ENCODE results near the gene CALHM2. TPM values are rescaled to one million over a fixed set of nuclear protein-coding genes. Genes with fewer than 3 reads are reported as not detected.

CALHM2 gene
- total and polyA plus RNA-seq, 9 donors: 42.1 to 105 (median 55.3) TPM

- no peaks in the 10 kb centered on the region for H3K36me3 ChIP-seq
- no peak overlapping the region for H3K27ac ChIP-seq
- intact Hi-C loops (cut with DNase I): no loop called here
- WGBS, 3 donors: 0% methylated on average over 8 of the region's 8 CpGs
- H3K4me1 ChIP-seq (ENCODE audit: insufficient read depth): peaks cover 13% of the 10 kb centered on the region
- no peak for DNase-seq
- H3K9me3 ChIP-seq: no peaks in the 10 kb centered on the region
- H3K4me3 ChIP-seq: peak overlapping the region; percentile 89
- H3K27me3 ChIP-seq: no peaks in the 10 kb centered on the region
- TF ChIP-seq POLR2A (IDR thresholded peaks at IDR 0.05) (no peak), EP300 (IDR thresholded peaks at IDR 0.05) (no peak), CTCF (IDR thresholded peaks at IDR 0.05) (no peak)
These were observed 55.4 kb downstream of the CALHM2 start for GRCh38 chr10:103396789-103397087.

Other genes starting within 250 kb of the CALHM2 start
- gene RPEL1, start 206.5 kb downstream of the CALHM2 start, total RNA-seq: not detected
- not detected for gene RPEL1, start 206.5 kb downstream of the CALHM2 start, polyA plus RNA-seq
- gene INA, start 175.2 kb downstream of the CALHM2 start, total RNA-seq: under 1 TPM in 1 of 7 donors, not detected in 6; 0.05 TPM
- under 1 TPM; 0.05 to 0.23 TPM for gene INA, start 175.2 kb downstream of the CALHM2 start, polyA plus RNA-seq
- 10 to 100 TPM in 3 of 7 donors, 1 to 10 TPM in 4; 7.7 to 13.7 (median 10.0) TPM for gene PCGF6, start 101.2 kb downstream of the CALHM2 start, total RNA-seq
- gene PCGF6, start 101.2 kb downstream of the CALHM2 start, polyA plus RNA-seq: 1 to 10 TPM; 5.6 to 8.9 TPM
- gene TAF5, start 84.4 kb downstream of the CALHM2 start, total RNA-seq: 1 to 10 TPM; 3.9 to 6.6 (median 4.3) TPM
- 1 to 10 TPM; 2.5 to 3.9 TPM for gene TAF5, start 84.4 kb downstream of the CALHM2 start, polyA plus RNA-seq
- gene ATP5MK, start 55.9 kb downstream of the CALHM2 start, total RNA-seq: 100 to 1,000 TPM; 133 to 224 (median 171) TPM
- 100 to 1,000 TPM; 344 to 386 TPM for gene ATP5MK, start 55.9 kb downstream of the CALHM2 start, polyA plus RNA-seq
- 10 to 100 TPM; 12.8 to 40.8 (median 28.8) TPM for gene PDCD11, start 55.7 kb downstream of the CALHM2 start, total RNA-seq
- 10 to 100 TPM in 1 of 2 donors, 1 to 10 TPM in 1; 9.7 to 16.7 TPM for gene PDCD11, start 55.7 kb downstream of the CALHM2 start, polyA plus RNA-seq
- not detected for gene CALHM1, start 6.5 kb upstream of the CALHM2 start, total RNA-seq
- not detected for gene CALHM1, start 6.5 kb upstream of the CALHM2 start, polyA plus RNA-seq
- gene CALHM3, start 26.9 kb upstream of the CALHM2 start, total RNA-seq: not detected
- gene CALHM3, start 26.9 kb upstream of the CALHM2 start, polyA plus RNA-seq: not detected
- gene NEURL1, start 41.3 kb upstream of the CALHM2 start, total RNA-seq: 1 to 10 TPM; 2.4 to 5.6 (median 3.2) TPM
- 1 to 10 TPM in 1 of 2 donors, under 1 TPM in 1; 0.28 to 1.8 TPM for gene NEURL1, start 41.3 kb upstream of the CALHM2 start, polyA plus RNA-seq